ENCODE measurements around the gene OR4D6. TPM values are rescaled to one million over a fixed set of nuclear protein-coding genes. Genes with fewer than 3 reads are reported as not detected.

OR4D6 gene
- total RNA-seq, 1 donor from 2014 or later, result not detected

GRCh38 chr11:59473015-59473414 lies 16.3 kb downstream of the OR4D6 start, which contains the start of gene OR4D10:
Gene OR4D10, plus strand, starts transcription at chr11:59473315. Its CDS starts 4,115 bp downstream, at chr11:59477430.
- H3K4me3 ChIP-seq, result no peak within 1 kb of the TSS
- no peaks in the 10 kb centered on the region for H3K27me3 ChIP-seq (ENCODE audit: low read depth)
- TF ChIP-seq, protein P1, sequence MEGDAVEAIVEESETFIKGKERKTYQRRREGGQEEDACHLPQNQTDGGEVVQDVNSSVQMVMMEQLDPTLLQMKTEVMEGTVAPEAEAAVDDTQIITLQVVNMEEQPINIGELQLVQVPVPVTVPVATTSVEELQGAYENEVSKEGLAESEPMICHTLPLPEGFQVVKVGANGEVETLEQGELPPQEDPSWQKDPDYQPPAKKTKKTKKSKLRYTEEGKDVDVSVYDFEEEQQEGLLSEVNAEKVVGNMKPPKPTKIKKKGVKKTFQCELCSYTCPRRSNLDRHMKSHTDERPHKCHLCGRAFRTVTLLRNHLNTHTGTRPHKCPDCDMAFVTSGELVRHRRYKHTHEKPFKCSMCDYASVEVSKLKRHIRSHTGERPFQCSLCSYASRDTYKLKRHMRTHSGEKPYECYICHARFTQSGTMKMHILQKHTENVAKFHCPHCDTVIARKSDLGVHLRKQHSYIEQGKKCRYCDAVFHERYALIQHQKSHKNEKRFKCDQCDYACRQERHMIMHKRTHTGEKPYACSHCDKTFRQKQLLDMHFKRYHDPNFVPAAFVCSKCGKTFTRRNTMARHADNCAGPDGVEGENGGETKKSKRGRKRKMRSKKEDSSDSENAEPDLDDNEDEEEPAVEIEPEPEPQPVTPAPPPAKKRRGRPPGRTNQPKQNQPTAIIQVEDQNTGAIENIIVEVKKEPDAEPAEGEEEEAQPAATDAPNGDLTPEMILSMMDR (IDR thresholded peaks at IDR 0.05; ENCODE audit: borderline replicate concordance), result no peak
- no peaks in the 10 kb centered on the region for H3K4me1 ChIP-seq
- DNase-seq, result no peak
- intact Hi-C loops (cut with micrococcal nuclease), result no loop called here
- no peak within 1 kb of the TSS for H3K27ac ChIP-seq (replicated peaks)
- H3K9me3 ChIP-seq (replicated peaks), result no peaks in the 10 kb centered on the region
- H3K36me3 ChIP-seq, result no peaks in the 10 kb centered on the region

GRCh38 chr11:59475176-59475575 lies 18.4 kb downstream of the OR4D6 start:
- TF ChIP-seq, protein P1 (IDR thresholded peaks at IDR 0.05; ENCODE audit: borderline replicate concordance), result no peak
- intact Hi-C loops (cut with micrococcal nuclease), result no loop called here

GRCh38 chr11:59479906-59480305 lies 23.1 kb downstream of the OR4D6 start:
- TF ChIP-seq, protein P1 (IDR thresholded peaks at IDR 0.05; ENCODE audit: borderline replicate concordance), result no peak
- H3K27me3 ChIP-seq (ENCODE audit: low read depth), result peaks cover 4% of the 10 kb centered on the region
- H3K4me3 ChIP-seq, result no peak overlapping the region
- no peaks in the 10 kb centered on the region for H3K9me3 ChIP-seq (replicated peaks)
- H3K4me1 ChIP-seq, result no peaks in the 10 kb centered on the region
- DNase-seq, result no peak
- no peak overlapping the region for H3K27ac ChIP-seq (replicated peaks)
- no peaks in the 10 kb centered on the region for H3K36me3 ChIP-seq
- intact Hi-C loops (cut with micrococcal nuclease), result no loop called here

More at GRCh38 chr11:59475176-59475575, 18.4 kb downstream of the OR4D6 start:
- Histone ChIP-seq H3K27ac (replicated peaks) (no peak overlapping the region), H3K27me3 (ENCODE audit: low read depth) (peaks cover 4% of the 10 kb centered on the region), H3K9me3 (replicated peaks) (no peaks in the 10 kb centered on the region), H3K4me1 (no peaks in the 10 kb centered on the region), H3K4me3 (no peak overlapping the region), H3K36me3 (no peaks in the 10 kb centered on the region)
- DNase-seq, result no peak

GRCh38 chr11:59480359-59480758 lies 23.6 kb downstream of the OR4D6 start:
- H3K27ac ChIP-seq (replicated peaks), result no peak overlapping the region
- no peaks in the 10 kb centered on the region for H3K9me3 ChIP-seq (replicated peaks)
- TF ChIP-seq, protein P1 (IDR thresholded peaks at IDR 0.05; ENCODE audit: borderline replicate concordance), result no peak
- no peaks in the 10 kb centered on the region for H3K36me3 ChIP-seq
- no peaks in the 10 kb centered on the region for H3K4me1 ChIP-seq
- H3K4me3 ChIP-seq, result no peak overlapping the region
- no peak for DNase-seq
- intact Hi-C loops (cut with micrococcal nuclease), result no loop called here
- H3K27me3 ChIP-seq (ENCODE audit: low read depth), result peaks cover 4% of the 10 kb centered on the region

DNA sequence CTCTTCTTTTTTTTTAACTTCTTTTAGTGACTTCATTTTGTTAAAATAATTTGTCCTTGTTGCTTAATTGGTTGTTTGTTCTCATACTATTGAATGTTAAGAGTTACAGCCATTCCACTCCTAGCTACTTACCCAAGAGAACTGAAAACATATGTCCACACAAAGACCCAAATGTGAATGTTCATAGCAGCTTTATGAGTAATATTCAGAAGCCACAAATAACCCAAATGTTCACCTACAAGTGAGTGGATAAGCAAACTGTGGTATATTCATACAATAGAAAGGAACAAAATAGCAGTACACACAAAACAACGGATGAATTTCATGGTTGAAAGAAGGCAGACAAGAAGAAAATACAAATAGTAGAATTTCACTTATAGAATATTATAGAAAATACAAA lies 45.2 kb downstream of the OR4D6 start:
- TF ChIP-seq, protein P1 (IDR thresholded peaks at IDR 0.05; ENCODE audit: borderline replicate concordance), result no peak
- H3K27me3 ChIP-seq (ENCODE audit: low read depth), result no peaks in the 10 kb centered on the region
- DNase-seq, result no peak
- no peak overlapping the region for H3K4me3 ChIP-seq
- H3K9me3 ChIP-seq (replicated peaks), result no peaks in the 10 kb centered on the region
- no peak overlapping the region for H3K27ac ChIP-seq (replicated peaks)
- intact Hi-C loops (cut with micrococcal nuclease), result no loop called here
- H3K36me3 ChIP-seq, result no peaks in the 10 kb centered on the region
- no peaks in the 10 kb centered on the region for H3K4me1 ChIP-seq
